SK-N-SH treated with all-trans-retinoic acid at 6 μM for 48 hours (cell line): Measurements from ENCODE around the gene COL26A1.

Experiments
- ATAC-seq: fragments of 200-7000 bp; cut with Tn5 transposase; 3 replicates; pipeline ENCODE4 v1.9.1; 2020; ENCODE audit warnings: mild to moderate bottlenecking, moderate library complexity
- BACH2 ChIP-seq: fragments of 250-450 bp; sonication (Bioruptor Pico); IDR thresholded peaks from 2 replicates; pipeline ENCODE4 v1.9.0; 2021; ENCODE audit warnings: mild to moderate bottlenecking, borderline replicate concordance
- CSDC2 ChIP-seq: fragments of 250-450 bp; sonication (Bioruptor Pico); IDR thresholded peaks from 2 replicates; pipeline ENCODE4 v1.5.0; 2020; ENCODE audit warnings: mild to moderate bottlenecking, moderate library complexity
- CSRNP3 ChIP-seq: fragments of 250-450 bp; sonication (Bioruptor Pico); IDR thresholded peaks from 2 replicates; pipeline ENCODE4 v1.5.1; 2021; ENCODE audit warnings: mild to moderate bottlenecking, moderate library complexity
- ESRRG ChIP-seq: fragments of 250-450 bp; sonication (Bioruptor Pico); IDR thresholded peaks from 2 replicates; pipeline ENCODE4 v1.6.1; 2021; ENCODE audit warnings: mild to moderate bottlenecking
- ISL1 ChIP-seq: fragments of 250-450 bp; sonication (Bioruptor Pico); IDR thresholded peaks from 2 replicates; pipeline ENCODE4 v2.1.2; 2022; ENCODE audit warnings: mild to moderate bottlenecking, moderate library complexity
- OSR1 ChIP-seq: fragments of 250-450 bp; sonication (Bioruptor Pico); IDR thresholded peaks from 2 replicates; pipeline ENCODE4 v1.8.0; 2022; ENCODE audit warnings: moderate library complexity, mild to moderate bottlenecking, inconsistent platforms
- PATZ1 ChIP-seq: fragments of 250-450 bp; sonication (Bioruptor Pico); IDR thresholded peaks from 2 replicates; pipeline ENCODE4 v1.8.0; 2020; ENCODE audit warnings: mild to moderate bottlenecking, moderate library complexity, borderline replicate concordance
- POU6F1 ChIP-seq: fragments of 250-450 bp; sonication (Bioruptor Pico); IDR thresholded peaks from 2 replicates; pipeline ENCODE4 v1.8.0; 2021; ENCODE audit warnings: low read depth, mild to moderate bottlenecking, moderate library complexity, borderline replicate concordance
- PPARA ChIP-seq: fragments of 250-450 bp; sonication (Bioruptor Pico); IDR thresholded peaks from 2 replicates; pipeline ENCODE4 v1.5.0; 2020; ENCODE audit warnings: mild to moderate bottlenecking, borderline replicate concordance
- RARB ChIP-seq: fragments of 250-450 bp; sonication (Bioruptor Pico); IDR thresholded peaks from 2 replicates; pipeline ENCODE4 v1.8.0; 2021; ENCODE audit warnings: mild to moderate bottlenecking, moderate library complexity
- SNAI2 ChIP-seq: fragments of 250-450 bp; sonication (Bioruptor Pico); IDR thresholded peaks from 2 replicates; pipeline ENCODE4 v1.5.0; 2020; ENCODE audit warnings: mild to moderate bottlenecking, moderate library complexity
- TOX ChIP-seq: fragments of 250-450 bp; sonication (Bioruptor Pico); IDR thresholded peaks from 2 replicates; pipeline ENCODE4 v1.8.0; 2021; ENCODE audit warnings: mild to moderate bottlenecking, moderate library complexity, borderline replicate concordance
- TSHZ2 ChIP-seq: fragments of 250-450 bp; sonication (Bioruptor Pico); IDR thresholded peaks from 2 replicates; pipeline ENCODE4 v1.5.0; 2020; ENCODE audit warnings: mild to moderate bottlenecking, moderate library complexity
- ZC3H10 ChIP-seq: fragments of 250-450 bp; sonication (Bioruptor Pico); IDR thresholded peaks from 2 replicates; pipeline ENCODE4 v1.5.1; 2021; ENCODE audit warnings: mild to moderate bottlenecking, moderate library complexity
- ZFP3 ChIP-seq: fragments of 250-450 bp; sonication (Bioruptor Pico); IDR thresholded peaks from 2 replicates; pipeline ENCODE4 v1.5.0; 2020; ENCODE audit warnings: mild to moderate bottlenecking, moderate library complexity
- ZFP30 ChIP-seq: fragments of 450-650 bp; formaldehyde crosslinking; IDR thresholded peaks from 2 replicates; pipeline ENCODE4 v1.5.0; 2022; ENCODE audit warnings: mild to moderate bottlenecking, moderate library complexity
- ZNF565 ChIP-seq: fragments of 450-650 bp; formaldehyde crosslinking; conservative IDR thresholded peaks from 2 replicates; pipeline ENCODE4 v1.5.0; 2020; ENCODE audit warnings: low read depth, mild to moderate bottlenecking, moderate library complexity
- ZNF8 ChIP-seq: fragments of 450-650 bp; formaldehyde crosslinking; IDR thresholded peaks from 2 replicates; pipeline ENCODE4 v1.5.0; 2020; ENCODE audit warnings: mild to moderate bottlenecking, moderate library complexity

COL26A1 gene

GRCh38 chr7:101586078-101586905, 223.6 kb downstream of the COL26A1 start:
- TF ChIP-seq ZFP30 (CRISPR knock-in tag) (no peak), ZNF8 (CRISPR knock-in tag) (no peak), ZC3H10 (CRISPR knock-in tag) (no peak), ZNF565 (no peak), ZFP3 (CRISPR knock-in tag) (no peak), PATZ1 (no peak), BACH2 (CRISPR knock-in tag) (no peak), RARB (CRISPR knock-in tag) (no peak), ISL1 (CRISPR knock-in tag) (no peak), OSR1 (no peak), CSDC2 (no peak), TSHZ2 (CRISPR knock-in tag) (no peak)
- no peak for ATAC-seq

GRCh38 chr7:101586906-101587677, 224.4 kb downstream of the COL26A1 start:
- no peak for ATAC-seq

More at GRCh38 chr7:101586906-101587677, 224.4 kb downstream of the COL26A1 start:
- no peak for TF ChIP-seq ZNF565
- TF ChIP-seq TSHZ2 (CRISPR knock-in tag), result no peak
- TF ChIP-seq OSR1, result no peak
- TF ChIP-seq ESRRG (CRISPR knock-in tag), result no peak
- no peak for TF ChIP-seq PATZ1
- no peak for TF ChIP-seq BACH2 (CRISPR knock-in tag)
- no peak for TF ChIP-seq SNAI2 (CRISPR knock-in tag)
- no peak for TF ChIP-seq PPARA
- TF ChIP-seq CSRNP3 (CRISPR knock-in tag), result no peak
- no peak for TF ChIP-seq TOX
- TF ChIP-seq POU6F1, result no peak
- no peak for TF ChIP-seq RARB (CRISPR knock-in tag)
